Activated CD8-positive, alpha-beta memory T cell treated with anti-CD3 and anti-CD28 coated beads, Interleukin-2, amount 50 U/mL, for 24 hours (primary cell): Measurements from ENCODE around the gene NIN.

Experiments
- DNase-seq: peaks from one replicate; pipeline ENCODE4 v3.0.0-alpha.2; 2020; ENCODE audit errors: extremely low read depth

Gene NIN

GRCh38 chr14:50790589-50790988 lies 40.4 kb downstream of the NIN start:
- DNase-seq, result no peak

GRCh38 chr14:50786751-50787464 lies 44.1 kb downstream of the NIN start:
- no peak for DNase-seq

GRCh38 chr14:50785457-50786063 lies 45.4 kb downstream of the NIN start:
- no peak for DNase-seq

GRCh38 chr14:50784683-50785456 lies 46.1 kb downstream of the NIN start:
- no peak for DNase-seq

- DNase-seq, result no peak
Measured at GRCh38 chr14:50783563-50783962, 47.4 kb downstream of the NIN start.

- DNase-seq, result no peak
Measured at GRCh38 chr14:50780393-50780792, 50.6 kb downstream of the NIN start.

- no peak for DNase-seq
Measured at GRCh38 chr14:50778721-50779483, 52.1 kb downstream of the NIN start.

GRCh38 chr14:50776522-50776921 lies 54.4 kb downstream of the NIN start:
- no peak for DNase-seq

- no peak for DNase-seq
Measured at GRCh38 chr14:50775357-50775756, 55.6 kb downstream of the NIN start.

GRCh38 chr14:50774542-50775267 lies 56.3 kb downstream of the NIN start:
- no peak for DNase-seq

GRCh38 chr14:50773632-50774541 lies 57.1 kb downstream of the NIN start:
- no peak for DNase-seq

- no peak for DNase-seq
Measured at GRCh38 chr14:50772412-50772811, 58.5 kb downstream of the NIN start.

GRCh38 chr14:50770586-50770985 lies 60.4 kb downstream of the NIN start:
- no peak for DNase-seq

GRCh38 chr14:50769863-50770500 lies 61.0 kb downstream of the NIN start:
- DNase-seq, result no peak

- no peak for DNase-seq
Measured at GRCh38 chr14:50768680-50769079, 62.3 kb downstream of the NIN start.

GRCh38 chr14:50766338-50766886 lies 64.5 kb downstream of the NIN start:
- DNase-seq, result no peak

- no peak for DNase-seq
Measured at GRCh38 chr14:50763382-50764007, 67.5 kb downstream of the NIN start.

GRCh38 chr14:50762931-50763300 lies 68.0 kb downstream of the NIN start:
- DNase-seq, result no peak
